ENCODE results near the gene ANKS3.

DNA sequence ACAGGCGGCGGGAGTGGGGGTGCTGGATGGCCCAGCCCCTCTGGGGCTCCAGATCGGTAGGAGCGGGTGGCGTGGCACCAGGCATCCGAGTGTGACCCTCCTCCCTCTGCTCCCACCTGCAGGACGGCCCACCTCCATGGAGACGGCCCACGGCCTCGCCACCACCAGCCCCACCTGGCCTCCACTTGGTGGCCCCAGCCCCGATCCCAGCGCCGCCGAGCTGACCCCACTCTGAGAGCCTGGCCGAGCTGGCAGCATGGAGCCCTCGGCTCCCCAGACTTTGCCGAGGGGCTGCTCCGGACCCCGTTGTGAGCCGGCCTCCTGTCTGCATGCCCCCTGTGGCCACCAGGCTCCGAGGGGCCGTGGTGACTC, 45.4 kb downstream of the ANKS3 start:
- TF ChIP-seq, protein P1, sequence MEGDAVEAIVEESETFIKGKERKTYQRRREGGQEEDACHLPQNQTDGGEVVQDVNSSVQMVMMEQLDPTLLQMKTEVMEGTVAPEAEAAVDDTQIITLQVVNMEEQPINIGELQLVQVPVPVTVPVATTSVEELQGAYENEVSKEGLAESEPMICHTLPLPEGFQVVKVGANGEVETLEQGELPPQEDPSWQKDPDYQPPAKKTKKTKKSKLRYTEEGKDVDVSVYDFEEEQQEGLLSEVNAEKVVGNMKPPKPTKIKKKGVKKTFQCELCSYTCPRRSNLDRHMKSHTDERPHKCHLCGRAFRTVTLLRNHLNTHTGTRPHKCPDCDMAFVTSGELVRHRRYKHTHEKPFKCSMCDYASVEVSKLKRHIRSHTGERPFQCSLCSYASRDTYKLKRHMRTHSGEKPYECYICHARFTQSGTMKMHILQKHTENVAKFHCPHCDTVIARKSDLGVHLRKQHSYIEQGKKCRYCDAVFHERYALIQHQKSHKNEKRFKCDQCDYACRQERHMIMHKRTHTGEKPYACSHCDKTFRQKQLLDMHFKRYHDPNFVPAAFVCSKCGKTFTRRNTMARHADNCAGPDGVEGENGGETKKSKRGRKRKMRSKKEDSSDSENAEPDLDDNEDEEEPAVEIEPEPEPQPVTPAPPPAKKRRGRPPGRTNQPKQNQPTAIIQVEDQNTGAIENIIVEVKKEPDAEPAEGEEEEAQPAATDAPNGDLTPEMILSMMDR (IDR thresholded peaks at IDR 0.05): no peak
- no peak for TF ChIP-seq ZFX (IDR thresholded peaks at IDR 0.05; ENCODE audit: borderline replicate concordance)
